Cardiac fibroblast (primary cell): ENCODE results near the gene PDCD2L.
A peak's percentile ranks its signal among the peaks of the same experiment; 100 is the strongest.
"Not testable (repeated sequence)": the region's sequence is repeated elsewhere in the genome, so short reads cannot be mapped to it uniquely, and the experiment has no call there.

Experiments used
- DNase-seq, 2 donors: peaks; one replicate each; pipeline versions ENCODE4 v3.0.0 to v3.0.0-alpha.2; 2010; ENCODE audit warnings: low read depth in 2 of 2
- H3K4me3 ChIP-seq, 2 donors: replicated peaks in 1 of 2; 1 replicate in 1 of 2; 2 replicates in 1 of 2; pipeline ENCODE4 v1.5.1; 2011; ENCODE audit warnings: low read depth in 2 of 2, low read length in 2 of 2, mild to moderate bottlenecking in 2 of 2, moderate library complexity in 1 of 2
- CTCF ChIP-seq: IDR thresholded peaks from one replicate; pipeline ENCODE4 v1.5.1; 2011; ENCODE audit warnings: low read depth, mild to moderate bottlenecking, low read length, inconsistent platforms

PDCD2L gene

GRCh38 chr19:34399886-34400285 lies 4.3 kb upstream of the PDCD2L start:
- DNase-seq: no peak
- TF ChIP-seq CTCF: no peak

GRCh38 chr19:34400844-34401243 lies 3.4 kb upstream of the PDCD2L start:
- H3K4me3 ChIP-seq, DNase-seq: not testable (repeated sequence)

More at GRCh38 chr19:34399886-34400285, 4.3 kb upstream of the PDCD2L start:
- no peak overlapping the region for H3K4me3 ChIP-seq

GRCh38 chr19:34402074-34402600 lies 2.1 kb upstream of the PDCD2L start:
- TF ChIP-seq CTCF: no peak
- DNase-seq: no peak
- H3K4me3 ChIP-seq: no peak overlapping the region

- TF ChIP-seq CTCF: no peak
- DNase-seq: no peak
- H3K4me3 ChIP-seq: peak overlapping the region; percentile 95 to 96
Measured at GRCh38 chr19:34403784-34404108, 453 bp upstream of the PDCD2L start.

GRCh38 chr19:34405892-34406660 lies 1.9 kb downstream of the PDCD2L start:
- H3K4me3 ChIP-seq: no peak overlapping the region
- DNase-seq: no peak
- TF ChIP-seq CTCF: no peak

- no peak overlapping the region for H3K4me3 ChIP-seq
- DNase-seq: no peak
- TF ChIP-seq CTCF: no peak
Measured at GRCh38 chr19:34408411-34408810, 4.2 kb downstream of the PDCD2L start.

GRCh38 chr19:34409189-34410164 lies 5.3 kb downstream of the PDCD2L start:
- DNase-seq: no peak
- no peak overlapping the region for H3K4me3 ChIP-seq
- no peak for TF ChIP-seq CTCF
